Cardiac septum (tissue), 1 donor: ENCODE data around the gene SDK1. TPM values are rescaled to one million over a fixed set of nuclear protein-coding genes. Genes with fewer than 3 reads are reported as not detected.

Experiments
- DNase-seq: peaks from one replicate; pipeline ENCODE4 v3.0.0-alpha.2; 2020; ENCODE audit warnings: low spot score
- intact Hi-C: fragments of 100-400 bp; cut with DNase I; formaldehyde crosslinking; loops from one replicate; pipeline ENCODE4 v1.14.0; 2022
- total RNA-seq: library from RNA; stranded (reverse); fragmentation: NEBNext Ultra II Directional; extraction: Animal tissue kit (Norgen Biotek cat#: 25700); gene quantifications from one replicate; pipeline ENCODE4 v1.2.1, GENCODE V29; 2021
- donor health status: DM: no; HTN: no; CAD: no.

The SDK1 gene
- total RNA-seq, 1 donor from 2014 or later, result 0.32 TPM

DNA sequence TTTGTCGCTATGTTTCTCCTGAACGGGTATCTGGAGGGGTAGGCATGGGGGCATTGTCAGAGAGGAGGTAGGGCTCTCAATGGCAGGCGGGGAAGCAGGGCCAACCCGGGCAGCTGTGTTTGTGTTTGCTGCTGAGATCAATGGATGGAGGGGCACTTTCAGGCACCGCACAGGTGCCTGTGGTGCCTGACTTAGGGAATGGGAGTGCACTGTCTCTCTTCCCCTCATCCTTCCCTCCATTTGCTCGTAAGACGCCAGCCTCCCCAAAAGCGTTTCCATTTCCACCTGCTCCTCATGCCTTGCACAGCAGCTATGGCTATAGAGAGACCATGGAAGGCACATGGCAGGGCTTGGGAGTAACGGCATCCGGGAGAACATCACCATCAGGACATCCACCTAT is 765.2 kb downstream of the SDK1 start:
- intact Hi-C loops, result no loop called here

DNA sequence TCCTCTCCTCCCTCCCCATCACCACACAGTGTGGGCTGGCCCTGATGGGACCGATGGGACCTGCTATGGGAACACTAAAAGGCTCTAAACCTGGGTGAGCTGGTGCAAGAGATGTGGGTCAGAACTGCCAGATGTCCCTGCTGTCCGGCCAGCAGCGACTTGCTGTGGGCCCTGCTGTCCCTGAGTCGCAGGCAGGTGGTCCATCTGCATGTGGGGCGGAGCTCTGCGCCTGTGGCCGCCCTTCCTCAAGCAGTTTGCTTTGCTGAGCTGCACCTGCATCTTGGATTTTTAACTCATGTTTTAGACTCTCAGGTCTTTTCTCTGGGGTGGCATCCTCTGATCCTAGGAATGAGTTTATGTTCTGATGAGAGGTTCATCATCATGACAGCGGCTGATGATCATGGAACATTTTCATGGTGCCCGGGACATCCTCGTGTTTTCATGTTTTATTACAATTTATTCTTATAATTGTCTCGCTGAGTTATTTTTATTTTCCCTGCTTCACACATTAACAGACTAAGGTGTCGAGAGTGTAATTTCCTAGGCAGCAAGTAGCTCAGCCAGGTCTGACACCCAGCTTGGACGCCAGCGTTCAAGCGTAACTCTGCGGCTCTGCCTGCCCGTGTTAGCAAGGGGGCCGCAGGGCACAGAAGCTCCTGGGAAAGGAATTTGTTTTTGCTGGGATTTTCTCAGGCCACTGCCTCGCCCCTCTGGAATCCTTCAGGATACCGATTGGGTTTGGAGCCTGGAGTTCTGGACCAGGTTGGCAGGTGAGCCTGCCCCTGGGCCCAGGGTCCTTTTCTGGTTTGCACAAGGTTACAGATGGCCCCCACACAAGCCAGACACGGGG is 765.8 kb downstream of the SDK1 start:
- no peak for DNase-seq
- intact Hi-C loops, result no loop called here

More for the DNA sequence above, 765.2 kb downstream of the SDK1 start:
- no peak for DNase-seq

DNA sequence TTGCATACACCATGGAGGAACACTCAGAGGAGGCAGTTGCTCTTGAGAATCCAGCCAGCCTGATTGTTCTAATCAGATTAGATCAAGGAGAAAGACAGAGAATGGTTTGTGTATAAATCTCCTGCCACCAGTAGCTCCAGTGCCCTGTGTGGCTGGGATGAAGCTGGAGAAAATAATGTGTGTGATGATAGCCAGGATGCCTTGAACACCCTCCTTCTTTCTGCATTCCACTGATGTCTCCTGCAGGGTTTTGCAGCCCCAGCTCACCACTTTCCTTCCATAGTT is 766.4 kb downstream of the SDK1 start:
- intact Hi-C loops, result no loop called here
- no peak for DNase-seq

DNA sequence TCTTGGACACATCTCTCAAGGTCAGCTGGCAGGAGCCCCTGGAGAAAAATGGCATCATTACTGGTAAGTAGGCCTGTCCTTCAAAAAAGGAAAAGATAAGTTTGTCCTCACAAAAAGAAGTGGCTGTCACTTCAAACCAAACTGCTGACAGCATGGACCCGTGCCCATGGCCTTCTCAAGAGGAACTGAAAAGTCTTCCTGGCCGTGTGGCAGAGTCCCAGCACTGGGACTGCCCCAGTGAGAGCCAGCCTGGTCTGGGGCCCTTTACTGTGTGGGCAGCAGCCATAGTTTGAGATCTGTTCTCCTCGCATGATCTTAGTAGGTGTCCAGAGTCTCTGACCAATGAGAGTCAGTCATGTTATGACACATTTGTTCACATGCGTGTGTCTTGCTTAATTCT is 766.8 kb downstream of the SDK1 start:
- no peak for DNase-seq
- intact Hi-C loops, result no loop called here

DNA sequence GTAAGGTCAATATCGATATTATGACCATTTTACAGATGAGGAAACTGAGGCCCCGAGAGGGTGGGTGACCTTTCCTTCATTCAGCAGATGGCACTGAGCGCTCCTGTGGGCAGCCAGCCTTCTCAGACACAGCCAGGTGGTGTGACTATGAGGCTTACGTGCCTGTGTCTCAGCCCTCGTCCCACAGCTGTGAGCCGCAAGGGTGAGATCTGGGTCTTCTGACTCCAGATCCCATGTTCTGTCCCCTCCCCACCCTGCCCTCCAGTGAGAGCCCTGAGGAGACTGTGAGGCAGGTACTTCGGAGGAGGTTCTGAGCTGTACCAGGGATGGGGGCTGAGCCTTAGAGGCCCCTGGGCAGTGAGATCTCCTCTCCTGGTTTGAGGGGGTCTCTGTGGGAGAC is 767.2 kb downstream of the SDK1 start:
- intact Hi-C loops, result no loop called here
- DNase-seq, result no peak

DNA sequence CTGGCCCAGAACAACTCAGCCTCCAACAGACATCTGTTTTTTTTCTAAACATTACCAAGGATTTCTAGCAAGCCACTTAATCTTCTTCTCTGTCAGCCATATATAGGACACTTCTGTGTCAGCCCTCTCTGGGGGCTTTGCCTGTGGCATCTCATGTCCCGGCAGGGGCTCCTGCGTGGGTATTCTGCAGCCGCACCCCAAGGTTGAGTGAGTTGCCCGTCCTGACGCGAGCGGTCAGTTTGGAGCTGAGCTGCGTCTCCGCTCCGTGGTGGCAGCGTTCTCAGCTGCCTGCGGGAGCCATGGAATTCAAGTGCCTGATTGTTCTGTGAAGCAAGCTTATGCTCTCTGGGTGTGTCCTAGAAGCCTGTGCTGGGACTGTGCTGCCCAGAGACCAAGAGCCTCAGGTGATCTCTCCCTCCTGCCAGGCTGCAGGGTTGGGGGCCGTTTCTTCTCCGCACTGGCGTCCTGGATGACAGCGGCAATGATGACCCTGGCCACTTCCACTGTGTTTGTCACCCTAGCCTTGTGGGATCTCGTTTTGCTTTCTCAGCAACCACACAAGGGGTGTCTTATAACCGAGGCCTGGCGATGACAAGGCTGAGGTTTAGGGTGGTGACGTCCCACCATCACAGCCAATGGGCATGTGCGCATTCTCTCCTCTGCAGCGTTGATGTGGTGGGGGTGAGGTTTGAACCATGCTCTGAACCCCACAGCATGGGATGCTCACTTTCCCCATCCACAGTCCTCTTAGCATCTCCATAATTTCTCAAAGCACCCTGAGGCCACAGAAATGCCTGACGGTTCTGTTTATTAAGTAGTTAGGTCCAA is 768.4 kb downstream of the SDK1 start:
- intact Hi-C loops, result no loop called here
- DNase-seq, result no peak

DNA sequence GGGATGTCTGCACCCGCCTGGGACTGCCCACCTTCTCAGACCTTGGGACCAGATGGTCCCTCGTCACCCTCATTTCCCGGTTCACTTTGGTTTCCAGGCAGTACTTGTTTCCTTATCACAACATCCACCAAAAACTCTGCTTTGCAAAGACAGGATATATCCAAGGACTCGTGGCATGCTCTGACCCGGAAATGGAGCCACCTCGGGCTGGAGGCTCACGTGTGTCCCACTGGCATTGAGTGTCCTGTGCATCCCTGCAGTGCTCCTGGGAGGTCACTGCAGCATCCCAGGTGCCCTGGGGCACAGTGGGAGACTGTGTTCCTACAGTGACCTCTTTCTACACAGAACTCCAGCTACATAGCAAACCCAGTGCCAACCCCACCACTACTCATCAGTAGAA is 769.2 kb downstream of the SDK1 start:
- no peak for DNase-seq

DNA sequence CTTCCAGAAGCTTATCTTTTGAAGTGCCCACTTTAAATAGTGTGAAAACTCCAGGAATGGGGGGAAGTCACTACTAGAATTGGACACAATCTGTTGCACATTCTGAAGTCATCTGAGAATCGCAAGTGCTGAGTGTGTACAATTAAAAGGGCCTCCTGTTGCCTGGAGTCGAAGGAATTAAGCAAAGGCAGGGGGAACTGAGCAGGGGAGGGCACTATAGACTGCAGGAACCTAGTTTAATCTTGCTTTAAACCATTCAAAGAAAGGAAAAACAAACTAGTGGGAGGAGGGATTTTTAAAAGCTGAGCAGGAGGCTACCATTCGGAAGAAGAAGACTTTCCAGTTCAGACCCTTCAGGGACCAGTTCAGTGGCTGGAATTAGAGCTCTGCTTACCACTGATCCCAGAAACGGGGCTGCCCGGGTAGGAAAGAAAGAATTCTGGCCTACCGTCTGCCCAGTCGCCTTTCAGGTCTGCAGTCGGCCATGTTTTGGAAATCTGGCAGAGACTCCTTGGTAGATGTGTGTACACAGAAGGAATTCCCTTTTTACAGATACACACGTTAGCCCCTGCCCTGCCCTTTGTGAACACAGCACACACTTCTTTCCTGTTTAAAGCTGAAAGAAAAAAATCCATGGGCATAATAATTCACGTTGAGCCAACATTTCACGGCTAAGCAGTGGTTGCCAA is 770.5 kb downstream of the SDK1 start:
- DNase-seq, result no peak
- intact Hi-C loops, result no loop called here

More for the DNA sequence above, 769.2 kb downstream of the SDK1 start:
- intact Hi-C loops, result no loop called here

DNA sequence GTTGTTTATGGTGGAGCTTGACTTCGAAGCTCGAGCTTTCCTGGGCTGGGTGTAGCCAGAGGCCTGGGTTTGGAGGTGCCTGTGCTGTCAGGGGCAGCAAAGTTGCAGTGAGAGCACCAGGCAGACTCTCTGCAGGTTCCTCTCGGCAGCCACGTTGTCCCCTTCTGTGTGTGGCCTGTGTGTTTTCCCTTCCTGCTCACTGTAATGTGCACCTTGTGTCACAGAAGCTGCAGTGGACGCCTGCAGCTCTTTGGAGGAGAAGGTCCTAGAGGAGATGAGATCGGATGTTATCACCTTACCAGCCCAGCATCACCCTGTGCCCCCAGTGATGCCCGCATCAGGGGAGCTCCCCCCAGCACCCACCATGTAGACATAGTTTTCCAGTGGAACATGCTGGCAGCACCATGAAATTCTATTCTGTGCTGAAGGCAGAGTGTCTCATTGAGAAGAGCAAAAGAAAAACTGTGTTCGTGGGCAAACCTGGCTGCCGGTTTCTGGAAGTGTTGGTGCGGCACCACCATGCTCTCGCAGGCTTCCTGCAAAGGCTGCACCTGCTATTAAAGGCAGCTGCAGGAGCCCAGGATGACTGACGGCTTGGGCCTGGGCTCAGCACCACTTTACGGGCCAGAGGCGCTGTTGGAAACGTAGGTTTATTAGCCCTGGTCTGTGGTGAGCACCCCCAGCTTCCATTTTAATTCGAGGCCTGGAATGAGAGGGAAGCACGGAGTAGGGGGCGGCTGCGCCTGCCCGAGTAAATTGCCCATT is 771.3 kb downstream of the SDK1 start:
- DNase-seq, result no peak
- intact Hi-C loops, result no loop called here

DNA sequence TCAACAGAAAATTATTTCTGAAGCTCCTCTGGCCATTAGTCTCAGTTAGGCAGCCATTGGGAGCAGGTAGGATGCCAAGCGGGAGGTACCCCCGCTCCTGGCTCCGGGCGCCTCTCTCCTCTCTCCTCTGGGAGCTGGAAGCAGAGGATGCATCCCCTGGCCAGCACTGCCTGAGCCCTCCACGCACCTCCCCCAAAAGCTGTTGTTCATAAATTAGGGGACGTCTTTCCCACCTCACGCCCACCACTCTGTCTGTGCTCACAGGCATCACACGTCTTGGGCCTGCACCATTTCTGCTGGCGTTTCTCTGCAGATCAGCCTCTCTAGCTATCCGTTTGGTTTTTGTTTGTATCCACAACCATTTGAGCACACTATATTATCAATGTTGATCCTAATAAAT is 772.0 kb downstream of the SDK1 start:
- DNase-seq, result no peak
- intact Hi-C loops, result no loop called here

DNA sequence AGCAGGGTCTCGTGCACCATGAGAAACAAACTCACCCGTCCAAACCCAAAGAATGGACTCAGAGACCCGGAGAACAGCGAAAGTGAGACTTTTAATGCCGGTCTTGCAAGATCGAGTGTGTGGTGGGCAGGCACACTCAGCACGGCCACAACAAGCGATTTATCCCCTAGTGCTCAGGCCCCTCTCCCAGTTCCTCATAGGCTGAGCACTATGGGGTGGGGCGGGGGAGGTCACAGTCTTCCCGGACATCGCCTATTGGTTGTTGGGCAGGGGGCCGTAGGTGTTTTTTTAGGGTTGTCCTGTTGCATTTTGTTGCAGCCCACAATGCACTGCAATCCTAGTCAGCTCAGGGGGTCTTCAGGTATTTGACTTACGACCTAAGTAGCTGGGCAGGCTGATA is 772.7 kb downstream of the SDK1 start:
- DNase-seq, result no peak
- intact Hi-C loops, result no loop called here

DNA sequence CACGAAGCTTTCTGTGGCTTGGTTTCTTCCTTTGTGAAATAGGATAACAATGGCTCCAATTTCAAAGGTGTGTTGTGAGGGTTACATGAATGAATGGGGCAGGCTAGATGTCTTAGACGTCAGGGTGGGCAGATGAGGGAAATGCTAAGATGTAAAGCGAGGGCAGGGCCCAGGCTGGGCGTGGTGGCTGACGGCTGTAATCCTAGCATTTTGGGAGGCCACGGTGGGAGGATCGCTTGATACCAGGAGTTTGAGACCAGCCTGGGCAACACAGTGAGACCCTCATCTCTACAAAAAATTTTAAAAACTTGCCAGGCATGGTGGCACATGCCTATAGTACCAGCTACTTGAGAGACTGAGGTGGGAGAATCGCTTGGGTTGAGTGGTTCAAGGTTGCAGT is 773.4 kb downstream of the SDK1 start:
- intact Hi-C loops, result no loop called here
- DNase-seq, result no peak

DNA sequence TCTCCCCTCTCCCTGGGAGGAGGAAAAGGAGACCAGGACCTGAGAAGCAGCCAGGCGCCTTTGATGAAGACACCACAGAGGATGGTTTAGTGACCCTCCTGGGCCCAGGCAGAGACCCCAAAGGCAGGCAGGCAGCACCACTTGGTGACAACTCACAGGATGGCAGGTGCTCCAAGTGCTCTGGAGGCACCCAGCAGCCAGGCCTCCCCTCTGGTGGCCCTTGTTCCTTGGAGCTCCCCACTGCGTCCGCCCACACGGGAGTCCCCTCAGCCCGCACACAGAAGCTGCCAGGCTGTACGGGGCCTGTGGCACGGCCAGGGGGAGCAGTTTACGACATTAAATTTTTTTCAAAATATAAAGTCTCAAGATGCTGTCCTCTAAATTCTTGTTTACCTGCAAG is 773.9 kb downstream of the SDK1 start:
- intact Hi-C loops, result no loop called here
- no peak for DNase-seq

DNA sequence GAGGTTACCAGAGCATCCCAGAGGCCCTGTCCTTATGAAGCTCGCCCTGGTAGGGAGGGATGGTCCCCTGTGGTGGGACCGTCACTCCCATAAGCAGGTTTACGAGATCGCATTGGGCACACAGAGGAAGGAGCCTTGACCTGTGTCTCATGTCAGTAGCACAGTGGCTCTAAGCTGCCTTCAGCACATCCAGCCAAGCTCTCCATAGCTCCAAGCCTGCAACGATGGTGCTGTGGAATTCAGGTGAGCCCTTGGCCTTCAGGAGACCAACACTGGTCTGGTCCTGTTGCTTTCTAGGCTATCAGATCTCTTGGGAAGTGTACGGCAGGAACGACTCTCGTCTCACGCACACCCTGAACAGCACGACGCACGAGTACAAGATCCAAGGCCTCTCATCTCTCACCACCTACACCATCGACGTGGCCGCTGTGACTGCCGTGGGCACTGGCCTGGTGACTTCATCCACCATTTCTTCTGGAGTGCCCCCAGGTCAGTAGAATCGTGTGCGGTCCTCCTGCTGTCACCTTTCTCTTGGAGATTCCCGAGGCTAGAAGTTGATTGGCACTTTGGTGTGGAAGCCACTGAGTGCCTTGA is 775.7 kb downstream of the SDK1 start:
- intact Hi-C loops, result no loop called here
- no peak for DNase-seq

DNA sequence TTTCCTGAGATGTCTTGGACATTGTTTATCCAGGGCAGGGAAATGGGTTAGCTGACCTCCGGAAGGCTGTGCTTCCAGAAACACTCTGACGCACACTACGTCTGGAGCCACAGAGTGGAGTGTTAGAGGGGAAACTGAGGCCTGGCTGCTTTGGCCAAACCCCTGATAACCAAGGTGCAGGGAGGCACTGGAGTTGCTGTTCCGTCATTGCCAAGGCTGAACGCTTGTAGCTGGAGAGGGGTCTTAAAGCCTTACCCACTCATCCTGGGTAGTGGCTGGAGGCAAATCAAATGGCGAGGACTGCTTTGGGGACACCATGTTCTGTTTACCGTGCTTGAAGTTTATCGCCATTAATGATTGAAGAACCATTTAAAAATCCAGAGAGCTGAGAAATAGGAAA is 776.9 kb downstream of the SDK1 start:
- intact Hi-C loops, result no loop called here

DNA sequence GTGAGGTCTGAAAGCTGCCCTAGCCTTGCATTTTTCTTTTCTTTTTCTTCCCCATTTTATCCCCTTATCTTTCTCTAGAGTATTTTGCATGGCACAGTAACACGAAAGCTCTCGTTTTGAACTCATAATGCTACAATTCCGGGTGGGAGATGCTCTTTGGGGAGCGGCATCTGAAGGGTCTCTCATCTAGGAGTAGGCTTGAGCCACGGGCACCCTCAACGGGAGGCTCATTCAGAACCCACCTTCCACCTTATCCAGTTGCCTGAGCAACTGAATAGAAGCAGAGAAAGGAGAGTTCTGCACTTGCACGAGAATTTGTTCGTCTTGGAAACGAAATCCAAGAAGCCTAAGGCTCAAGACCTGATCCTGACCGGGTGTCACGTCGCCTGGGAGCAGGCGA is 777.5 kb downstream of the SDK1 start:
- intact Hi-C loops, result no loop called here
- DNase-seq, result no peak

More for the DNA sequence above, 776.9 kb downstream of the SDK1 start:
- DNase-seq, result no peak

DNA sequence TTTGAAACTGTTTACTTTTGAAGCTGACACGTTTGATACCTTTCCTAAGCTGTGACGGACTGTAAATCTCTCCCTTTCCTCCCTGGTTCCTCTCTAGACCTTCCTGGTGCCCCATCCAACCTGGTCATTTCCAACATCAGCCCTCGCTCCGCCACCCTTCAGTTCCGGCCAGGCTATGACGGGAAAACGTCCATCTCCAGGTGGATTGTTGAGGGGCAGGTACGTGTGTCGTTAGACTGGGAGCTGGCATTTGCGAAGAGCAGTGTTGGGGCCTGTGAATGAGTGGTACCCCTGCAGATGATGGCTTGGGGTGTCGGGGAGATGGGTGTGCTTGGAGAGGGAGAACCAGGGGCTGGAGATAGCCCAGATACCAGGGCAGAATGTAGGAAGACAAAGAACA is 778.3 kb downstream of the SDK1 start:
- intact Hi-C loops, result no loop called here
- DNase-seq, result no peak

DNA sequence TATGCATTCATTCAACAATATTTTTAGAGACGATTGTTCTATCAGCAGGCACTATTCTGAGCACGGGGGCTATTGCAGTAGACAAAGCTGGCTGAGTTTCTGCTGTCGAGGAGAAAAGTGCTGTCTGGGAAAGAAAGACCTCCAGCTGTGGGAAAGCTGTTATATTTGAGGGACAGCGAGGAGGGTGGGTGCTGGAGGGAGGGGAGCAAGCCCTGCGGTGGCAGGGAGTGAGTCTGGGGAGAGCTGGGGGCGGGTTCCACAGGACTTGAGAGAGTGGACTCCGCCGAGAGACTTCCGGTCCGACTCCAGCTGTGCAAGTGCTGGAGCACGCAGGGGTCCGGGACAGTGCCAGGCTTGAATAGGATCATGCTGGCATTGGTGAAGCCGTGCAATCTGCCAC is 778.9 kb downstream of the SDK1 start:
- DNase-seq, result no peak
- intact Hi-C loops, result no loop called here

DNA sequence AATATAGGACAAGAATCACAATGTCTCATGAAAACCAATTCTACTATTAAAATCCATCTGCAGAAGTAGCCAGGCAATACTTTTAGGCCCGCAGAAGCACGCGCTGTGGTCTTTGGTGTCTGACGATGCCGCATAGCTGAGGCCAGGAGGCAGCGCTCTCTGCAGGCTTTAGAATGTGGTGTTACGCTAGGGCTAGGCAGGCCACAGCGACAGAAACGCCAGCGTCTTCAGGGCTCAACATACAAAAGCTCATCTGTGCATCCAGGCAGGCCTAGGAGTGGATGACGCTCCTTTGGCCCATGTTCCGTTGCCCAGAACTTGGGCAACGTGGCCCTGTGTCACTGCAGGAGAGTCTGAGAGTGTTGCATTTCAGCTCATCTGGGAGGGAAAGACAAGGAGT is 779.9 kb downstream of the SDK1 start:
- DNase-seq, result no peak
- intact Hi-C loops, result no loop called here

DNA sequence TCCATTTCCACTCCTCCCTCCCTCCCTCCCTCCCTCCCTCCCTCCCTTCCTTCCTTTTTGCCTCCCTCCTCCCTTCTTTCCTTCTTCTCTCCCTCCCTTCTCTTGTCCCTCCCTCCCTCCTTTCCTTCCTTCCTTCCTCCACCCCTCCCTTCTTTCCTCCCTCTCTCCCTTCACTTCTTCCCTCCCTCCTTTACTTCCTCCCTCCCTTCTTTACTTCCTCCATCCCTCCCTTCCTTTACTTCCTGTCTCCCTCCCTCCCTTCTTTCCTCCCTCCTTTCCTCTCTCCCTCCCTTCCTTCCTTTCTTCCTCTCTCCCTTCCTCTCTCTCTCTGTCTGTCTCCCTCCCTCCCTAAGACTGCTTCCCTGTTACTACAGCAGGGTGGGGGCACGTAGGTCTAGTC is 782.5 kb downstream of the SDK1 start:
- no peak for DNase-seq
- intact Hi-C loops, result no loop called here
